ENCODE data around the gene NUDT3. TPM values are rescaled to one million over a fixed set of nuclear protein-coding genes. Genes with fewer than 3 reads are reported as not detected.
A peak's percentile ranks its signal among the peaks of the same experiment; 100 is the strongest.
"Not testable (repeated sequence)": the region's sequence is repeated elsewhere in the genome, so short reads cannot be mapped to it uniquely, and the experiment has no call there.

NUDT3 gene
- total RNA-seq, 1 experiment from 2014 or later = 41.7 TPM

DNA sequence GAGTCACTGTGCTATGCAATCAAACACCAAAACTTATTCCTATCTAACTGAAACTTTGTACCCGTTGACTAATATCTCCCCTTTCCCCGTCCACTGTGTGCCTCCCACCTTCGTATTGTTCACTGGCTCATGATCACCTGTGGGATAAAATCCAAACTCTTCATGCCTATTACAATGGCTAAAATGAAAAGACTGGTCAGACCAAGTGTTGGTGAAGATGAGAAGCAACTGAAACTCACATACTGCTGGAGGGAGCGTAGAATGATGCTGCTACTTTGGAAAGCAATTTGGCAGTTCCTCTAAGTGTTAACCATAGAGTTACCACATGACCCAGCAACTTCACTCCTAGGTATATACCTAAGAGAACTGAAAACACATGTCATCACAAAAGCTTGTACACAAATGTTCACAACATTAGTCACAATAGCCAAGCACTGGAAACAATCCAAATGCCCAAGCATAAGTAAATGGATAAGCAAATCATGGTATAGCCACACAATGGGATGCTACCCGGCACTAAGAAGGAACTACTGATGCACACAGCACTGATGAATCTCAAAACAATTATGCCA lies 20.3 kb upstream of the NUDT3 start:
- H3K4me1 ChIP-seq (ENCODE audit: low read length) = peaks cover 6% of the 10 kb centered on the region
- H3K9ac ChIP-seq (ENCODE audit: low read length) = no peak overlapping the region
- no peaks in the 10 kb centered on the region for H3K27me3 ChIP-seq (ENCODE audit: low read length)
- no peak overlapping the region for H2AFZ ChIP-seq (ENCODE audit: low read length)
- H3K4me2 ChIP-seq (ENCODE audit: low read depth, low read length, poor library complexity, severe bottlenecking) = no peak overlapping the region
- H3K4me3 ChIP-seq (ENCODE audit: low read length) = no peak overlapping the region
- H3K9me3 ChIP-seq (ENCODE audit: low read length) = no peaks in the 10 kb centered on the region
- H4K20me1 ChIP-seq (ENCODE audit: insufficient read depth, low read depth, low read length) = peaks cover 7% of the 10 kb centered on the region; the same call in 1 of the 2 replicates
- H3K79me2 ChIP-seq (ENCODE audit: low read length) = no peaks in the 10 kb centered on the region
- peaks cover 17% of the 10 kb centered on the region; the same call in 1 of the 2 replicates for H3K36me3 ChIP-seq (ENCODE audit: insufficient read depth, low read length)
- no peak overlapping the region for H3K27ac ChIP-seq (ENCODE audit: low read length)
- DNase-seq = no peak
- no peaks in the 10 kb centered on the region for H3K9me2 ChIP-seq (replicated peaks; ENCODE audit: insufficient read depth, low read length)

DNA sequence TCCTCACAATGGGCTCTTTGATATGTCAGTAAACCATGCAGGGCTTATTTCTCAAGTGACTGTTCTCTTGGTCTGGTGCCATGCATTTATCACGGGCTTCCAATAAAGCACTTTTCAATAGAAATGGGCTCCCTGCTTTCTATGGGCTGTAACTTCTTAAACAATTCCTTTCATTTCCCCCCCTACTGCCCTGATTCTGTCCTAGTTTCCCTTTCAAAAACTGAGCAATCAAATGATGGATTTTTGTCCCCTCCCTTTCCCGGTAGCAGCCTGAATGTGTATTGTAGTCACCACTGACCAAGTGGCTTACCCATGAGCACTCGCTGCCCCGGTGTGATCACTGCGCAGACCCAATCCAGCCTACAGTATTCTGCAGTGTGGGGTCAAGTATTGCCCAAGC lies 19.5 kb upstream of the NUDT3 start:
- DNase-seq = no peak
- Histone ChIP-seq H3K4me3 (ENCODE audit: low read length) (no peak overlapping the region), H3K27ac (ENCODE audit: low read length) (no peak overlapping the region), H3K9me3 (ENCODE audit: low read length) (no peaks in the 10 kb centered on the region), H3K36me3 (ENCODE audit: insufficient read depth, low read length) (peaks cover 10% of the 10 kb centered on the region; the same call in 1 of the 2 replicates), H3K79me2 (ENCODE audit: low read length) (no peaks in the 10 kb centered on the region), H3K9ac (ENCODE audit: low read length) (no peak overlapping the region), H4K20me1 (ENCODE audit: insufficient read depth, low read depth, low read length) (peaks cover 4% of the 10 kb centered on the region; the same call in 1 of the 2 replicates), H3K4me1 (ENCODE audit: low read length) (peaks cover 6% of the 10 kb centered on the region), H3K4me2 (ENCODE audit: low read depth, low read length, poor library complexity, severe bottlenecking) (no peak overlapping the region), H2AFZ (ENCODE audit: low read length) (no peak overlapping the region), H3K27me3 (ENCODE audit: low read length) (no peaks in the 10 kb centered on the region), H3K9me2 (replicated peaks; ENCODE audit: insufficient read depth, low read length) (no peaks in the 10 kb centered on the region)

DNA sequence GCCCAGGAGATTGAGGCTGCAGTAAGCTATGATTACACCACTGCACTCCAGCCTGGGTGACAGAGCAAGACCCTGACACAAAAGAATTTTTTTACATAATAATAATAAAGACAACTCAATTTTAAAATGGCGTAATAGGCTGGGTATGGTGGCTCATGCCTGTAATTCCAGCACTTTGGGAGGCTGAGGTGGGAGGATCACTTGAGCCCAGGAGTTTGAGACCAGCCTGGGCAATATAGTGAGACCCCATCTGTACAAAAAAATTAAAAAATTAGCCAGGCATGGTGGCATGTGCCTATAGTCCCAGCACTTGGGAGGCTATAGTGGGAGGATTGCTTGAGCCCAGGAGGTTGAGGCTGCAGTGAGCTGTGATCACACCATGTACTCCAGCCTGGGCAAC lies 15.4 kb upstream of the NUDT3 start:
- not testable (repeated sequence) for H3K4me1 ChIP-seq (ENCODE audit: low read length); H3K9me3 ChIP-seq (ENCODE audit: low read length); H3K4me3 ChIP-seq (ENCODE audit: low read length); DNase-seq; H2AFZ ChIP-seq (ENCODE audit: low read length); H3K27ac ChIP-seq (ENCODE audit: low read length); H3K4me2 ChIP-seq (ENCODE audit: low read depth, low read length, poor library complexity, severe bottlenecking); H3K9ac ChIP-seq (ENCODE audit: low read length); H3K9me2 ChIP-seq (replicated peaks; ENCODE audit: insufficient read depth, low read length); H4K20me1 ChIP-seq (ENCODE audit: insufficient read depth, low read depth, low read length); H3K27me3 ChIP-seq (ENCODE audit: low read length); H3K79me2 ChIP-seq (ENCODE audit: low read length); H3K36me3 ChIP-seq (ENCODE audit: insufficient read depth, low read length)

DNA sequence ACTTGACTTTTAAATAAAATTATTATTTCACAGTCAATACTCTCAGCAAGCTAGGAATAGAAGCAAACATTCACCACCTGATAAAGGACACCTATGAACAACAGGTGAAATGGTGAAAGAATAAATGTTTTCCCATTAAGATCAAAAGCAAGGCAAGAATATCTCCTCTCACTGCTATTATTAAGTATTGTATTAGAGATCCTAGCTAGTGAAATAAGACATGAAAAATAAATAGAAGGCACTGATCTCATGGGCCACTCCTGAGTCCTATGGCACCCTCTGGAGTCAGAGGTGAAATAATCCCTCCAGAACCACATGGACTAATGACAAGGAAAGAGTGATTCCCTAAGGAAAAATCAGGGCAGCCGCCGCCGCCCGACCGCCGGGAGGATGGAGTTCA lies 4.0 kb upstream of the NUDT3 start:
- Histone ChIP-seq H3K9me3 (ENCODE audit: low read length) (peaks cover 3% of the 10 kb centered on the region), H4K20me1 (ENCODE audit: insufficient read depth, low read depth, low read length) (no peaks in the 10 kb centered on the region)

DNA sequence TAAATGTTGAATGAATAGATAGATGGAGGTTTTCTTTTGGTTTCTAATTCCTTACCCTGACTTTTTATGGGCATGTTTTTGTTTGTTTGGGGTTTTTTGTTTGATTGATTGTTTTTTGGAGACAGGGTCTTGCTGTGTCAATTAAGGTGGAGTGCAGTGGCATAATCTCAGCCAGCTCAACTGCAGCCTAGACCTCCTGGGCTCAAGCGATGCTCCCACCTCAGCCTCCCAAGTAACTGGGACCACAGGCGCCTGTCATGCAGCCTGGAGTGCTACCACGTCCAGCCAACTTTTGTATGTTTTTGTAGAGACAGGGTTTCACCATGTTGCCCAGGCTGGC lies 1.5 kb upstream of the NUDT3 start:
- no peaks in the 10 kb centered on the region for H3K9me2 ChIP-seq (replicated peaks; ENCODE audit: insufficient read depth, low read length)
- no peaks in the 10 kb centered on the region for H3K27me3 ChIP-seq (ENCODE audit: low read length)
- H3K4me1 ChIP-seq (ENCODE audit: low read length) = peaks cover 22% of the 10 kb centered on the region
- H3K79me2 ChIP-seq (ENCODE audit: low read length) = peaks cover 38% of the 10 kb centered on the region
- no peak for DNase-seq
- H3K9me3 ChIP-seq (ENCODE audit: low read length) = peaks cover 3% of the 10 kb centered on the region
- peak overlapping the region; percentile 2; the same call in 1 of the 2 replicates for H3K4me3 ChIP-seq (ENCODE audit: low read length)
- no peak overlapping the region; the same call in 1 of the 2 replicates for H3K9ac ChIP-seq (ENCODE audit: low read length)
- H3K27ac ChIP-seq (ENCODE audit: low read length) = peak overlapping the region; percentile 90
- H3K36me3 ChIP-seq (ENCODE audit: insufficient read depth, low read length) = no peaks in the 10 kb centered on the region; the same call in 1 of the 2 replicates
- peak overlapping the region; percentile 100 for H3K4me2 ChIP-seq (ENCODE audit: low read depth, low read length, poor library complexity, severe bottlenecking)
- no peak overlapping the region for H2AFZ ChIP-seq (ENCODE audit: low read length)
- H4K20me1 ChIP-seq (ENCODE audit: insufficient read depth, low read depth, low read length) = no peaks in the 10 kb centered on the region

More for the DNA sequence above, 4.0 kb upstream of the NUDT3 start:
- Histone ChIP-seq H3K9ac (ENCODE audit: low read length) (no peak overlapping the region), H3K27me3 (ENCODE audit: low read length) (no peaks in the 10 kb centered on the region), H2AFZ (ENCODE audit: low read length) (no peak overlapping the region), H3K4me2 (ENCODE audit: low read depth, low read length, poor library complexity, severe bottlenecking) (no peak overlapping the region), H3K4me1 (ENCODE audit: low read length) (peaks cover 15% of the 10 kb centered on the region), H3K27ac (ENCODE audit: low read length) (no peak overlapping the region), H3K9me2 (replicated peaks; ENCODE audit: insufficient read depth, low read length) (no peaks in the 10 kb centered on the region), H3K79me2 (ENCODE audit: low read length) (peaks cover 13% of the 10 kb centered on the region), H3K4me3 (ENCODE audit: low read length) (no peak overlapping the region), H3K36me3 (ENCODE audit: insufficient read depth, low read length) (no peaks in the 10 kb centered on the region; the same call in 1 of the 2 replicates)
- DNase-seq = peak; percentile 49

DNA sequence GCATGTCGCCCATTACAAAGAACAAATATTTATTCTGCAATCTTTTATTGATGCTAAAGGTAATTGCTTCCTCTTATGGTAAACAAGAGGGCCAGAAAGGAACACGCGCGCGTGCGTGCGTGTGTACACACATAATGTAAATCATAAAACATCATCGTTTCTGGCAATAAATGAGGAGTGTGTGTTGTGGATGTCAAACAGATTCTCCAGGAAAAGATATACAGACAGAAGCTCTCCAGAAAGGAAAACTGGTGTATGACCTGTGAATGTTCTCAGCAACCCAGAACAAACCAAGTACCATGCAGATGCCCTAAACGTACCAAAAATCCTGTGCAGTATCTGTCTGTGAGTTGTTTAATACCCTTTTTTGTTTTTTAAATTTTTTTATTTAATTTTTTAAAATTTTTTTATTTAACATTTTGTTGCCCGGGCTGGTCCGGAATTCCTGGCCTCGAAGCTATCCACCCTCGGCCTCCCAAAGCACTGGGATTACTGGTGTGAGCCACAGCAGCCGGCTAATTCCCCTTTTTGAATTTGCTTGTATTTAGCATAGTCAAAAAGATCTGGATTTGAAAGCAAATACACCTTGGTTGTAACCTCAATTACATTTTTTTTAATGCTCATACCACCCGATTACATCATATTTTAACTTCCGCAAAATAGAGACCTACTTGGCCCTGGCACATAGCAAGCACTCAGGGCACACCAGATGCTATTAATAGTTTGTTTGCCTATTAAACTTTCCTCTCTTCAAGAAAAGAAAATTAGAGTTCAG lies 909 bp upstream of the NUDT3 start:
- peak overlapping the region; percentile 98 for H3K9ac ChIP-seq (ENCODE audit: low read length)
- peak overlapping the region; percentile 83 for H2AFZ ChIP-seq (ENCODE audit: low read length)
- H3K27ac ChIP-seq (ENCODE audit: low read length) = peak overlapping the region; percentile 90
- peaks cover 3% of the 10 kb centered on the region for H3K9me3 ChIP-seq (ENCODE audit: low read length)
- H4K20me1 ChIP-seq (ENCODE audit: insufficient read depth, low read depth, low read length) = no peaks in the 10 kb centered on the region
- H3K79me2 ChIP-seq (ENCODE audit: low read length) = peaks cover 44% of the 10 kb centered on the region
- DNase-seq = peak; percentile 92
- no peaks in the 10 kb centered on the region; the same call in 1 of the 2 replicates for H3K36me3 ChIP-seq (ENCODE audit: insufficient read depth, low read length)
- peak overlapping the region; percentile 73 for H3K4me3 ChIP-seq (ENCODE audit: low read length)
- no peaks in the 10 kb centered on the region for H3K27me3 ChIP-seq (ENCODE audit: low read length)
- H3K4me1 ChIP-seq (ENCODE audit: low read length) = peaks cover 26% of the 10 kb centered on the region
- no peaks in the 10 kb centered on the region for H3K9me2 ChIP-seq (replicated peaks; ENCODE audit: insufficient read depth, low read length)
- H3K4me2 ChIP-seq (ENCODE audit: low read depth, low read length, poor library complexity, severe bottlenecking) = peak overlapping the region; percentile 100

DNA sequence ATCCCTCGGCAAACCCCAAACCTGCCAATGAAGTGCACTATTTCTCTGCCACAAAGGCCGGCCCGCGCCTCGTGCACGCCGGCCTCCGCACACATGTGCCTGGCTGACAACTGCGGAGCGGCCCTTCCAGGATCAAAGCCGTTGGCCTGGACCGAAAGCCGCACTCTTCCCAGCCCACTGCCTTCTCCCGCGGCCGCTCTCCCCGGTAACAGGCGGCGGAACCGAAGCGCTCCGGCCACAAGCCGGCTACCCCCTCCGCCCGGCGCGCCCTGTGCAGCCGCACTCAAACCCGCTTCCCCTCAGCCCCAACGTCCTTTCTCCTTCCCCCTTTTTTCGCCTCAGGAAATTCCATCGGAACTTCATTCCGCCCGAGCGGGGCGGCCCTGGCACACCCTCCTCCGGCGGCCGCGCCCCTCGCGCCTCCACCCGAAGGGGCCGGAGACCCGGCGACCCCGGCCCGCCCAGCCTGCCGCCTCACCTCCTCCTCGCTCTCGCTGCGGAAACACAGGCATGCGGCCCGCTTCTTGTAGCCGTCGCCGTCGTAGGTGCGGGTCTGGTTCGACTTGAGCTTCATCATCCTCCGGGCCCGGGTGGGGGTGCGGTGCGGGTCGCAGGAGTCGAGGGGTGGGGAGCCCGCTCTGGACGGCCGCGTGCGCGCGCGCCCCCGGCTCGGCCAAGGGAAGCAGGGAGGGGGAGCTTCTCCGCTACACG lies 528 bp downstream of the NUDT3 start:
- Histone ChIP-seq H3K36me3 (ENCODE audit: insufficient read depth, low read length) (no peaks in the 10 kb centered on the region; the same call in 1 of the 2 replicates), H3K4me3 (ENCODE audit: low read length) (peak overlapping the region; percentile 73), H3K79me2 (ENCODE audit: low read length) (peaks cover 58% of the 10 kb centered on the region), H3K4me2 (ENCODE audit: low read depth, low read length, poor library complexity, severe bottlenecking) (peak overlapping the region; percentile 94), H3K9me2 (replicated peaks; ENCODE audit: insufficient read depth, low read length) (no peaks in the 10 kb centered on the region), H3K9me3 (ENCODE audit: low read length) (peaks cover 3% of the 10 kb centered on the region), H2AFZ (ENCODE audit: low read length) (no peak overlapping the region), H3K4me1 (ENCODE audit: low read length) (peaks cover 34% of the 10 kb centered on the region), H3K27me3 (ENCODE audit: low read length) (no peaks in the 10 kb centered on the region), H3K27ac (ENCODE audit: low read length) (peak overlapping the region; percentile 89), H3K9ac (ENCODE audit: low read length) (peak overlapping the region; percentile 98), H4K20me1 (ENCODE audit: insufficient read depth, low read depth, low read length) (no peaks in the 10 kb centered on the region)
- DNase-seq = no peak

DNA sequence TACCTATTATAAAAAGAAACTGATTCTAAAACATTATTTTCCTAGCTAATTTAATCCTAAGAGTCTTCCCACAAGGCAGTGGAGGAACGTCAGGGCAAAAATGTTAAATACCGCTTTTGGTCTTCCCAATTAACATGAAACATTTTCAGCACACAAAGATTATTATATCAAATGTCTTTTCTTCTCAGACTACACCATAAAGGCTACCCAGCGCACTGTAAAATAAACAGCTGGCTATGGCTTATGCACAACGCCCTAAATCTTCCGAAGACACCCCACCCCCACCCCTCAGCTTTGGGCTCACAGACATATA lies 1.0 kb downstream of the NUDT3 start:
- Histone ChIP-seq H4K20me1 (ENCODE audit: insufficient read depth, low read depth, low read length) (peaks cover 2% of the 10 kb centered on the region), H3K4me2 (ENCODE audit: low read depth, low read length, poor library complexity, severe bottlenecking) (peak overlapping the region; percentile 94), H3K27me3 (ENCODE audit: low read length) (no peaks in the 10 kb centered on the region), H3K9ac (ENCODE audit: low read length) (peak overlapping the region; percentile 98), H3K9me3 (ENCODE audit: low read length) (peaks cover 1% of the 10 kb centered on the region), H3K9me2 (replicated peaks; ENCODE audit: insufficient read depth, low read length) (no peaks in the 10 kb centered on the region), H3K4me1 (ENCODE audit: low read length) (peaks cover 39% of the 10 kb centered on the region), H3K36me3 (ENCODE audit: insufficient read depth, low read length) (no peaks in the 10 kb centered on the region; the same call in 1 of the 2 replicates), H3K79me2 (ENCODE audit: low read length) (peaks cover 63% of the 10 kb centered on the region), H3K27ac (ENCODE audit: low read length) (peak overlapping the region; percentile 89), H3K4me3 (ENCODE audit: low read length) (peak overlapping the region; percentile 73), H2AFZ (ENCODE audit: low read length) (no peak overlapping the region)
- peak; percentile 94 for DNase-seq
